Pancreas (tissue), 10 donors: ENCODE data around the gene COX19. TPM values are rescaled to one million over a fixed set of nuclear protein-coding genes. Genes with fewer than 3 reads are reported as not detected.
A peak's percentile ranks its signal among the peaks of the same experiment; 100 is the strongest.

ENCODE experiments used
- ATAC-seq, 4 donors: fragments of 200-7000 bp; cut with Tn5 transposase; one replicate each; pipeline versions ENCODE4 v1.8.0 to v1.9.1; 2020; ENCODE audit warnings: mild to moderate bottlenecking in 4 of 4, moderate library complexity in 4 of 4
- DNase-seq, 6 donors: peaks; one replicate each; pipeline ENCODE4 v3.0.0-alpha.2; 2020
- FAIRE-seq: peaks from 2 replicates; lab custom pipeline; 2012; peaks lifted over from hg19 to GRCh38; lab: Jason Lieb, UNC
- H3K27ac ChIP-seq, 4 donors: fragments of 200-600 bp; sonication (generic); 1 replicate in 3 of 4; 2 replicates in 1 of 4; pipeline versions ENCODE4 v1.5.0 to v1.8.0; 2020
- H3K27me3 ChIP-seq, 4 donors: fragments of 200-600 bp; one replicate each; pipeline ENCODE4 v1.8.0; 2021
- H3K36me3 ChIP-seq, 3 donors: fragments of 200-600 bp; sonication (generic) in 1 of 3; one replicate each; pipeline versions ENCODE4 v1.5.0 to v1.8.0; 2020 to 2021
- H3K4me1 ChIP-seq, 3 donors: fragments of 200-600 bp; one replicate each; pipeline ENCODE4 v1.8.0; 2021
- H3K4me3 ChIP-seq, 4 donors: fragments of 200-600 bp; sonication (generic) in 2 of 4; one replicate each; pipeline versions ENCODE4 v1.5.0 to v1.8.0; 2020 to 2021
- H3K9me3 ChIP-seq, 4 donors: fragments of 200-600 bp; one replicate each; pipeline ENCODE4 v1.8.0; 2021
- WGBS, 2 donors: extraction: QIAGEN DNeasy Blood & Tissue Kit; methylation state at CpG; one replicate each; pipeline ENCODE4 v1.1.7; 2013; 5-methylcytosine and 5-hydroxymethylcytosine counted together
- intact Hi-C, 3 donors: fragments of 100-400 bp; cut with DNase I; formaldehyde crosslinking; loops; one replicate each; pipeline versions ENCODE4 v1.11.1 to v1.14.2; 2022
- polyA plus RNA-seq, 2 donors: library from polyadenylated mRNA; stranded (reverse); fragments of 200-250 nt; gene quantifications; one replicate each; pipeline ENCODE4 v1.2.3, GENCODE V29; 2013
- total RNA-seq, 6 donors: library from RNA; stranded (reverse); fragmentation: NEBNext Ultra II Directional in 4 of 6; extraction: Animal tissue kit (Norgen Biotek cat#: 25700) in 4 of 6; gene quantifications; one replicate each; pipeline versions ENCODE4 v1.2.1 to v1.2.4, GENCODE V29; 2021 to 2023
- TF ChIP-seq, protein P1 (sequence below), 4 donors: fragments of 200-600 bp; sonication (generic) in 3 of 4; IDR thresholded peaks; one replicate each; pipeline versions ENCODE4 v1.5.0 to v1.8.0; 2021; ENCODE audit warnings: antibody characterized with exemption in 4 of 4
- donor health status: healthy with polysubstance abuse.
- donor health status: DM: no; HTN: no; CAD: no; lungs with moderate emphysema.
- donor health status: DM: no; HTN: no; CAD: no.
- donor health status: control.
- donor health status: control.
- donor health status: Bipolar disorder and iron deficiency.
- donor health status: DM: yes; HTN: yes; CAD: no.
- donor health status: DM: no; HTN: no; CAD: no.
- donor health status: DM: no; HTN: no; CAD: no.
- donor health status: DM: yes; HTN: yes; CAD: no.

The COX19 gene
- total and polyA plus RNA-seq, 8 donors: 4.2 to 9.1 (median 6.4) TPM

DNA sequence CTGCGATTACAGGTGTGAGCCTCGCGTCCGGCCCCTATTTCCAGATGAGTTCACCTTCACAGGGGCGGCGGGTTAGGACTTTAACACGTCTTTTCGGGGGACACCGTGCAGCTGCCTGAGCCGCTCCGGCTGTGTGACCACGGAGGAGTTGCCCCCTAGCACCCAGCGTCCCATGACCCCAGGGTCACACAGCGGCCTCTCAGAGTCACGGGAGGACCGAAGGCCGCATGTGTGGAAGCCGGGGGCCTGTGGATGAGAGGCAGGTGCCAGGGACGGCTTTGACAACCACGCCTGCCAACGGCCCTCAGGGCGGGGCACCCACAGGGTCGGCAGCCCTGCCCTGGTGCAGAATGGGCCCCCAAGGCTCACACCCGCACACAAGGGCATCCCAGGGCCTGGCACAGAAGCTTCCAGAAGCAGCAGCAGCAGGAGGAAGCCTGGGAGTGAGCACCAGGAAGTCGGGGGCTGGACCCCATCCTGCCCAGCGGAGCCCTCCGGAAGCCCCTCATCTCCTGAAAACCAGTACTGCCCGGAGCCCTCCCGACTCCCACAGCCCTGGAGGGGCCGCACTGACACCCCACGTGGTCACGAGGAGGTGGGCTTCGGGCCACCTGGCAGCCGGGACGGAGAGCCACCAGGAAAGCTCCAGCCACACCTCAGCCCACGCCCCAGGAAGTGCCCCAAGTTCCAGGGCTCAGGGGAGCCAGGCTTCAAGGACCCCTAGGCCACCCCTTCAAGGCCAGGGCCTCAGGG is 53.6 kb downstream of the COX19 start:
- Histone ChIP-seq H3K27me3 (no peaks in the 10 kb centered on the region), H3K27ac (no peak overlapping the region), H3K4me1 (no peaks in the 10 kb centered on the region), H3K36me3 (no peaks in the 10 kb centered on the region), H3K9me3 (no peaks in the 10 kb centered on the region), H3K4me3 (no peak overlapping the region)
- 86 to 87% methylated on average over 36 of the region's 36 CpGs for WGBS, 2 donors
- ATAC-seq: no peak
- TF ChIP-seq, protein P1, sequence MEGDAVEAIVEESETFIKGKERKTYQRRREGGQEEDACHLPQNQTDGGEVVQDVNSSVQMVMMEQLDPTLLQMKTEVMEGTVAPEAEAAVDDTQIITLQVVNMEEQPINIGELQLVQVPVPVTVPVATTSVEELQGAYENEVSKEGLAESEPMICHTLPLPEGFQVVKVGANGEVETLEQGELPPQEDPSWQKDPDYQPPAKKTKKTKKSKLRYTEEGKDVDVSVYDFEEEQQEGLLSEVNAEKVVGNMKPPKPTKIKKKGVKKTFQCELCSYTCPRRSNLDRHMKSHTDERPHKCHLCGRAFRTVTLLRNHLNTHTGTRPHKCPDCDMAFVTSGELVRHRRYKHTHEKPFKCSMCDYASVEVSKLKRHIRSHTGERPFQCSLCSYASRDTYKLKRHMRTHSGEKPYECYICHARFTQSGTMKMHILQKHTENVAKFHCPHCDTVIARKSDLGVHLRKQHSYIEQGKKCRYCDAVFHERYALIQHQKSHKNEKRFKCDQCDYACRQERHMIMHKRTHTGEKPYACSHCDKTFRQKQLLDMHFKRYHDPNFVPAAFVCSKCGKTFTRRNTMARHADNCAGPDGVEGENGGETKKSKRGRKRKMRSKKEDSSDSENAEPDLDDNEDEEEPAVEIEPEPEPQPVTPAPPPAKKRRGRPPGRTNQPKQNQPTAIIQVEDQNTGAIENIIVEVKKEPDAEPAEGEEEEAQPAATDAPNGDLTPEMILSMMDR (IDR thresholded peaks at IDR 0.05): no peak
- DNase-seq: peak in 4 of 6 donors; percentile 9 to 69 (median 36)
- intact Hi-C loops: no loop called here
- FAIRE-seq: no peak

DNA sequence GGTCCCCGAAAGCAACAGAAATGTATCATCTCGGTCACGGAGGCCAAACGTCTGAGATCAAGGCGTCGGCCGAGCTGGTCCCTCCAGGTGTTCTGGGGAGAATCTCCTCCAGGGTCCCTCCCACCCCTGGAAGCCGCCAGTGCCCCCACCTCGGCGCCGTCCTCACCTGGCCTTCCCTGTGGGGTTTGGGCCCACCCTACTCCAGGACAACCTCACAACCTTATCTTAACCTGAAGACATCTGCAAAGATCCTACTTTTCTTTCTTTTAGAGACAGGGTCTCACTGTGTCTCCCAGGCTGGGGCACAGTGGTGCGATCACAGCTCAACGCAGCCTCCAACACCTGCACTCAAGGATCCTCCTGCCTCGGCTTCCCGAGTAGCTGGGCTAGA is 54.3 kb downstream of the COX19 start:
- H3K9me3 ChIP-seq: no peaks in the 10 kb centered on the region
- TF ChIP-seq, protein P1 (IDR thresholded peaks at IDR 0.05): no peak
- no peaks in the 10 kb centered on the region for H3K36me3 ChIP-seq
- FAIRE-seq: no peak
- no peaks in the 10 kb centered on the region for H3K27me3 ChIP-seq
- H3K27ac ChIP-seq: no peak overlapping the region
- peak in 4 of 6 donors; percentile 8 to 45 (median 27) for DNase-seq
- no peak for ATAC-seq
- H3K4me3 ChIP-seq: no peak overlapping the region
- intact Hi-C loops: no loop called here
- 92 to 97% methylated on average over 15 of the region's 15 CpGs for WGBS, 2 donors
- H3K4me1 ChIP-seq: no peaks in the 10 kb centered on the region

DNA sequence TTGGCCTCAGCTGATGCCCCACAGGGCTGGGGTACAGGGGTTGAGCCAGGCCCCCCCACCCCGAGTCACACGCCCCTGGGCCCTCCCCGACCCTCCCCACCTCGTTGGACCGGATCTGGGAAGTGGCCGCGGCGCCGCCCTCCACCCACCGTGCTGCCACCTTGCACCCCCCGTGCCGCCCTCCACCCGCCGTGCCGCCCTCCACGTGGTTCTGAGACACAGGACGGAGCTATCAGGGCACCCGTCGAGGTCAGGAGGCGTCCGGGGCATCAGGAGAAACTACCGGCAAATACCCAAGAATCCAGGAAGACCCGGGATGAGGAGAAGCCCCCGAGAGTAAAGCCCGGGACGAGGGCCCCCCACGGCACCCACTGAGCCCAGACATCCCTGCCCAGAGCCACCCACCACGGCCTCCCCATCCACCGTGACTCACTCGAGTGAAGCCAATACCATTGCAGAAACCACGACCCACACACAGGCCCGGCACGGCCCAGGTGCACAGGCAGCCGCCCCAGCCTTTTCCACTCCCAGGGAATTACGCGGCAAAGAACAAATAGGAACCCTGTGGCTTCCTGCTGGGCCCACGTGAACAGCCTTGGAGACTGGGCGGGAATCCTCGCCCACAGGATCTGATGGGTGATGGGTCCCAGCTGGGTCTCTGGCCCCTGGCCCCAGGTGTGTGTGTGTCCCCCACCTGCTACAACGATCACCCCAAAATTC is 54.8 kb downstream of the COX19 start:
- FAIRE-seq (no peak), DNase-seq (peak in 4 of 6 donors; percentile 11 to 64 (median 33)), ATAC-seq (peak in 1 of 4 donors; percentile 11)
- Histone ChIP-seq H3K36me3 (no peaks in the 10 kb centered on the region), H3K4me3 (no peak overlapping the region), H3K27me3 (no peaks in the 10 kb centered on the region), H3K4me1 (no peaks in the 10 kb centered on the region), H3K9me3 (no peaks in the 10 kb centered on the region), H3K27ac (no peak overlapping the region)
- intact Hi-C loops: no loop called here
- TF ChIP-seq, protein P1 (IDR thresholded peaks at IDR 0.05): no peak
- 89 to 90% methylated on average over 32 to 40 of the region's 40 CpGs for WGBS, 2 donors

DNA sequence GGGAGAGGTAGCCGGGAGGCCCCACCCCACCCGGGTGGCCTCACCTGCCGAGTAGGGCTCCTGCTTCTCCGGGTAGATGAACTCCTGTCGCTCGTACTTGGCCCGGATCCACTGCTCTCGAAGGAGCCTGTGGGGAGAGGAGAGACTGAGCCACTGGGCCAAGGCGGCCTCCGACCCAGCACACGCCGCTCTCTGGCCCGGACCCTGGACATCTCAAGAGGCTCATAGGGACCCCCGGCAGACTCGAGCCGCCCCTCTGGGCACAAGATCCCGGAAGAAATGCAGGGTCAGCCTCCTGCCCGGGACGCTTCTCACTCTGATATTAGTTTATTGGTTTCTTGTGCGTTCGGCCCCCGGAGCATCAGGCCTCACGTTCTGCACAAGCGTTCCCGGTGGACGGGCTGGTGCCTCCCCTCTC is 55.4 kb downstream of the COX19 start:
- Histone ChIP-seq H3K9me3 (no peaks in the 10 kb centered on the region), H3K36me3 (no peaks in the 10 kb centered on the region), H3K4me3 (no peak overlapping the region), H3K27me3 (no peaks in the 10 kb centered on the region), H3K4me1 (no peaks in the 10 kb centered on the region), H3K27ac (no peak overlapping the region)
- TF ChIP-seq, protein P1 (IDR thresholded peaks at IDR 0.05): no peak
- 89 to 94% methylated on average over 26 of the region's 26 CpGs for WGBS, 2 donors
- DNase-seq: peak in 4 of 6 donors; percentile 12 to 60 (median 34)
- FAIRE-seq: no peak
- intact Hi-C loops: no loop called here
- no peak for ATAC-seq

DNA sequence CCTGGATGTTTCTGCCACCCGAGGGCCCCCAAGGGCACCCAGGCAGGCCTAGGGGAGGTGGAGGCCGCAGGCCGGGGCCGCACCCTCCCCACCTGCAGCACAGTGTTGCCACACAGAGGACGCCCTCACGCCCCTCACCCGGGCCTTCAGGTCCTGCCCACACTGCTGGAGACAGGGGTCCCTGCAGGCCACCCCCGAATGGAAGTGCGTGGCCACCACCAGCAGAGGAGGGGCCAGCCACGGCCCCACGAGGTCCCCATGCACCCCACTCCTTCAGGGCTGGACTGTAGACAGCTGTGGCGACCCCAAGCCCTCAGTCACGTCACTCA is 56.3 kb downstream of the COX19 start:
- Histone ChIP-seq H3K36me3 (no peaks in the 10 kb centered on the region), H3K4me1 (no peaks in the 10 kb centered on the region), H3K9me3 (no peaks in the 10 kb centered on the region), H3K27me3 (no peaks in the 10 kb centered on the region), H3K27ac (no peak overlapping the region), H3K4me3 (no peak overlapping the region)
- intact Hi-C loops: no loop called here
- no peak for ATAC-seq
- TF ChIP-seq, protein P1 (IDR thresholded peaks at IDR 0.05): no peak
- no peak for FAIRE-seq
- peak in 3 of 6 donors; percentile 10 to 74 (median 27) for DNase-seq
- WGBS, 2 donors: 92 to 95% methylated on average over 13 of the region's 13 CpGs
